HG02759 (cell line): Measurements from ENCODE around the gene KLHL42.
"Not testable (repeated sequence)": the region's sequence is repeated elsewhere in the genome, so short reads cannot be mapped to it uniquely, and the experiment has no call there.

Source experiments
- ATAC-seq: cut with Tn5 transposase; IDR thresholded peaks from one replicate; pipeline ENCODE4 v1.9.1; 2021; ENCODE audit warnings: mild to moderate bottlenecking, moderate library complexity; ENCODE audit not compliant: unreplicated experiment

The KLHL42 gene

DNA sequence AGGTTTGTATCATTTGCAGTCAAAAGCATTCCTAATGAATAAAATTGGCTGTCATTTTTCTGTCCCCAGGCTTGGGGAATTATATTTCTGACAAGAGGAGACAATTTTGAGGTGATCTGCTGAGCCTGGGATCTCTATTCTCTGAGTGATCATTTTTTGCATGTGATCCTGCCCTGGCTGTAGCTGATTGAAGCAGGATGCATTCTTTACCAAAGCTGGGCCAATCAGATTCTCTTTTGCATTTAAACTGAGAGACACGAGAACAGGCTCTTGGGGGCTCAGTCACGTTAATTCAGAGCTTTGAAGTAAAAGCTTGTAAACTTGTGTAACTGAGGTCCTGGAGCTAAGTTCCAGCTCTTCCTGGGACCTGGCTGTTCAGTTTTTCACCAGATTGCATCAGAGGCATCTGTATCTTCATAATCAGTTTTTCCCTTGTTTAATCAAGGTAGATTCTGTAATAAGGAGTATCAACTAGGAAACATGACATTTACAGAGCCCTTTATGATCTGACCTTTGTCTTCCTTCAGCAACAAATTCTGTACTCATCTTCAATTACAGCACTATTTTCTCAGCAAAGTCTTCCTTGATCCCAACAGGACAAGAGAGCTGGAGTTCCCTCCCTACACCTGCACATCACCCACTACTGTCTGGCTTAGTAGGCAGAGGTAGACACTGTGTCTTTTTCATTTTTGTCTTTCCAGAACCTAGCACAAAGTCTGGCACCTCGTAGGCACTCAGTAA is 35.0 kb downstream of the KLHL42 start:
- ATAC-seq = no peak

DNA sequence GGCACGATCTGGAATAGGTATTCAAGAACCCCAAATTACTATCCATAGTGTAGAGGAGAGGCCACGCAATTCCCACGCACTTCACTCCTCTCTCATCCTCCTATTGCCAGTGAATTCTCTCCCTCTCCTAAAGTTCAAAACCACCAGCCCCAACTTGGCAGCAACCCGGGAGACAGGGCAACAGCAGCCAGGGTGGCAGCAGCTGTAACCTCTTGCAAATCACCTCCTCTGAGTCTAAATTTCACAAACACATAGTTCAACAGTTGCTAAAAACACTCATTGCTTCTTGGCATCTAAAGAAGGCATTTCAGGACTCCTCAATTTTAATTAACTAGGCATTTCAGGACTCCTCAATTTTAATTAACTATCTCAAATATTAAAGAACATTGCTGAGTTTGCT is 37.7 kb downstream of the KLHL42 start:
- ATAC-seq = no peak

DNA sequence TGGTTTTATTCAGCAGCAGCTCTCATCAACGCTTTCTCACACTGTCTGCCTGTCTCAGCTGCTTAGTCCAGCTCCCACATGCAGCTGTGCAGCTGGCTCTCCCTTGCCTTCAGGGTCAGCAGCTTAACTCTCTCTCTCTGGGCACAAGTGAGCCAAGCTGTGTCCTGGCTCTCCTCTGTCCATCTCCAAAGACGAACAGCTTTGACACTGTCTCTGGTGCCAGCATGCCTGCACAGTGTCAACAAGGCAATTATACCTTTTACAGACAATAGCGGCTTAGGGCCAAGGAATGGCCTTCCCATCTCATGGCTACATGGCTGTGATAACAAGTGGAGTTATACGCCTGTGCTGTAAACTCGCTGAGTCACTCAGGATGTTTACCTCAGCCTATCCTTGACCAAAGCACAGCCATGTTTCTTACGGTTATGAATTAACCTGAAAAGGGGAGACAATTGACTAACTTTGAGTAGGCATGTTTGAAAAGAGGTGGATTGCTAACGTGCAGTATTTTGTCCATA is 38.4 kb downstream of the KLHL42 start:
- ATAC-seq = no peak

GRCh38 chr12:27820564-27820963 is 40.5 kb downstream of the KLHL42 start:
- ATAC-seq = no peak

DNA sequence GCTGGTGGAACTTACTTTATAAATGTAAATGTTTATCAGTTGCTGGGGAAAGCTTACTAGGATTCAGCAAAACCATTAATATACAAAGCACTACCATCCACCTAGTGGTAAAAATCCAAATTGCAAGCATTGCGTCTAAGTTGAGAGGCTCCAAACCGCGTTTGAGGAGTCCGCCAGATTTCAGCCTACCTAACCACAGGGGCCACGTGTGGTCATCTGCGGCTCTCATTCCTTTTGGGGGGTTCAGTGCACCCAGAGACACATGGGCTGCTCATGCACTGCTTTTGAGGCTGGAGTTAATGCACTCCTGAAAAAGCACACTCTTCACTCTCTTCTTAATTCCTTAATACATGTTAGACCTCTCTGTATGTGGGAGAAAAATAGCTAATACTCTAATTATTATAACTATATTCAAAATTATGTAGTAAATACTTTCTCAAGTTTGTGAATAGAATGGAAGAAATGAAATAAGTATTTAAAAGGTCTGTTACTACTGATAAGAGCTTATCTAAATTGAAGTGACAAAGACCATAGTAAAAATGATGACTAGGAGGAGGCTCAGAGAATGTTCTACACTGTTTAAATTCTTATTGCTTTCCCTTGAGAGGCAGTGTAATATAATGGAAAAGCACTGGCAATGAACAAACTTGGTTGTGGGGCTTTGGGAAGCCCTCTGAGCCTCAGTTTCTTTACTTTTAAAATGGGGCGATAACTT is 41.4 kb downstream of the KLHL42 start:
- no peak for ATAC-seq

GRCh38 chr12:27822076-27822712 is 42.2 kb downstream of the KLHL42 start:
- peak; percentile 67 for ATAC-seq

DNA sequence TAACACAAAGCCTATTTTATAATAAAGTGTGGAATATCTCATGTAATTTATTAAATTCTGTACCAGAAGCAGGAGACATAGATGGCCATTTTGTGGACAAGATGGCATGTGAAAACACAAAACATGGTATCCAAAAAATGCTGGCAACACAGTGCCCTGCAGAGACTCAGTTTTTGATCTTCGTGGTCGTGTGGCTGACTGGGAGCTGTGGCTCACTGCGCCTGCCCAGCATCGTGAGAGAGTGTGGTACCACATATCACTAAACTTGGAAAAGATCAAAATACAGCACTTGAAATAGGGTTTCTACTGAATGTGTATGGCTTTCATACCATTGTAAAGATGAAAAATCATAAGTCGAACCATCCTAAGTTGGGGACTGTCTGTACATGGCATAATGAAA is 43.0 kb downstream of the KLHL42 start:
- ATAC-seq = no peak

DNA sequence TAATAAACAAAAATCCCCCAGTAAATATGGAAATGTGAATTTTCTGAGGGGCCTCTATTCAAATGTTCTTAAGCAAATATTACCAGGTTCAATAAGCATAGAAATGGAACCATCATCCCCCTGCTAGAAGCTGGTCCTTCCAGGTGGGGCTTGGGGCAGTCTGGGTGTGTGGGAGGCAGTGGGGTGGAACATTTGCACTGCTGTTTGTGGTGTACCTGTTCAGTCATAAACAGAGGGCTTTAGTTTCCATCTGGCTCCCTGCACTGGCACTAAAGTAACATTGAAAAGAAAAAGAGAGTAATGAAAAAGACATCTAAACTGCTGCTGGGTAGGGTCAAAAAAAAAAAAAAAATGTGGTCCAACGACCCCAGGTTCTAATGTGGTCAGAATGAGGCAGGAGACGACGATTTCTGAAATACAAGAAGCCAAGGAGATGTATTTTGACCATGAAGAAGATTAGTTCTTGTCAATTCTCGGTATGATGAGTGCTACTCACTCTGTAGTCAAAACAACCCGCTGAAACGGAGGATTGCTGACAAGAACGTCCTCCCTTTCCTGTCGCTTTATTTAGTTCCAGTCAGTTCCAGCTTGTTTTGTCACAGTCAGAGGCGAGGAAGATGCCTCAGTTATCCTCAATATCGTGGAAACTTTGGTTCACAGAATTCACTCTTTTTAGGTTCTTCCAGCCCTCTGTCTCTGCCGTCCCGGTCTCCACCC is 44.3 kb downstream of the KLHL42 start:
- ATAC-seq = peak; percentile 75

- ATAC-seq = no peak
These were observed 46.0 kb downstream of the KLHL42 start for GRCh38 chr12:27826076-27826475.

GRCh38 chr12:27828196-27828595 is 48.2 kb downstream of the KLHL42 start:
- ATAC-seq = no peak

GRCh38 chr12:27838543-27839185 is 58.6 kb downstream of the KLHL42 start:
- no peak for ATAC-seq

- ATAC-seq = no peak
These were observed 60.4 kb downstream of the KLHL42 start for GRCh38 chr12:27840229-27840999.

- ATAC-seq = no peak
These were observed 61.4 kb downstream of the KLHL42 start for GRCh38 chr12:27841392-27841882.

DNA sequence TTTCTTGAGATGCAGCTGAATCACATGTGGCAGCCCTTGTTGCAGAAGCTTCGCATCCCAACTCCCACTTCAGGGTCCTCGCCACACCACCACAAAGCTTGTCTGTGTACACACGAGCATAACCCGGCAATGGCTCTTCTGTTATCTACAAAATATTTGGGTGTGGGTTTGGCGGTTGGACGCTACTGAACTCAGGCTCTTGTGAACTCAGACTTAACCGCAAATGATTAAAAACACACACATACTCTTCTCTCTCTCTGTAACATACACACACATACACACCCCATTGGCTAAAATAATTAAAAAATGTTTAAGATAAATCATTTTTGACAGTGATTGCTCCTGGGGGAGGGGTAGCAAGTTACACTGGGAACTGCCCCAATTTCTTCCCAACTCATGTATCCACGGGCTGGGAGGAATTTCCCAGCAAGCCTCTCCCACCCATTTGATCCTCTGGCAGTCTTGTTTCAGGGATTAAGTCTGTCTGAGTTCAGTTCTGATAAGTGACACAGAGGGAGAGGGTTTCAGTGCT is 63.7 kb downstream of the KLHL42 start:
- ATAC-seq = no peak

DNA sequence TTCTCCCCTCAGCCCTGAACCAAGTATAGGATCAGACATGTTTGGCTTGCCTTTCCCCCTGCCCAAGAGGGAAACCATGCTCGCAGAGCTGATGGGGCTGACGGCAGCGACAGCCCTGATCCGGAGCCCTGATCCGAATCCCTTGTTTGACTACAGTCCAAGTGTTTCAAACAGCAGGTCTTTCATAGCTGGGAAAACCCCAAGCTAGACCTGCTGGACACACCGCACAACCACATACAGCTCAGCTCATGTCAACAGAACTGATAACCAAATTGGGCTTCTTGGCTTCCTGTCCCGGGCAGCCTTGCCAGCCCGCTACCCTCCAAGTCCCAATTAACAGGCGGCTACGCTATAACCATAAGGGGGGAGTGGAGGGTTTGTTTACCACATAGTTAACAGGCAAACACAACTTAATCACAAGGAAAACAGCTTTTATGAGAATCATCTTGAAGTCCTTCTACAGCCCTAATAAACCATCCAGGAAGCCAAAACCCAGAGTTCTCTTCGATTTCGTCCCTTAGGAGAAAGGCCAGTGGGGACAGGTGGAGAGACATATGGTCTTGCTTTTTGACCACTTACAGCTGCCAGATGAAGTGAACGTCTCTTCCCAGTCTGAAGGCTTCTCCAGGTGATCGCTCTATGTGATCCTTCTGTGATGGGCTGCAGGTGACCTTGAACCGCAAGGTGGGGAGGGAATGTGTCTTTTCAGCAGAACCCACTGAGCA is 64.5 kb downstream of the KLHL42 start:
- ATAC-seq = no peak

- ATAC-seq = no peak
These were observed 65.2 kb downstream of the KLHL42 start for GRCh38 chr12:27845187-27845586.

DNA sequence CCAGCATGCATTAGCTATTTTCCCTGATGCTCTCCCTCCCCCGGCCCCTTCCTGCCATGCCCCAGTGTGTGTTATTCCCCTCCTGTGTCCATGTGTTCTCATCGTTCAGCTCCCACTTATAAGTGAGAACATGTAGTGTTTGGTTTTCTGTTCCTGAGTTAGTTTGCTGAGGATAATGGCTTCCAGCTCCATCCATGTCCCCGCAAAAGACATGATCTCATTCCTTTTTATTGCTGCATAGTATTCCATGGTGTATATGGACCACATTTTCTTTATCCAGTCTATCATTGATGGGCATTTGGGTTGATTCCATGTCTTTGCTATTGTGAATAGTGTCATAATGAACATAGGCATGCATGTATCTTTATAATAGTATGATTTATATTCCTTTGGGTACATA is 65.7 kb downstream of the KLHL42 start:
- not testable (repeated sequence) for ATAC-seq

DNA sequence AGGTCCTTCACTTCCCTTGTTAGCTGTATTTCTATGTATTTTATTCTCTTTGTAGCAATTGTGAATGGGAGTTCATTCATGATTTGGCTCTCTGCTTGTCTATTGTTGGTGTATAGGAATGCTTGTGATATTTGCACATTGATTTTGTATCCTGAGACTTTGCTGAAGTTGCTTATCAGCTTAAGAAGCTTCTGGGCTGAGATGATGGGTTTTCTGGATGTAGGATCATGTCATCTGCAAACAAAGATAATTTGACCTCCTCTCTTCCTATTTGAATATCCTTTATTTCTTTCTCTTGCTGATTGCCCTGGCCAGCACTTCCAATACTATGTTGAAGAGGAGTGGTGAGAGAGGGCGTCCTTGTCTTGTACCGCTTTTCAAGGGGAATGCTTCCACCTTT is 67.3 kb downstream of the KLHL42 start:
- ATAC-seq = not testable (repeated sequence)

GRCh38 chr12:27851311-27851710 is 71.3 kb downstream of the KLHL42 start:
- ATAC-seq = no peak
